Stimulated activated CD8-positive, alpha-beta memory T cell treated with anti-CD3 and anti-CD28 coated beads, Interleukin-7, amount 100 ng/mL, for 1 hour (primary cell): ENCODE results near the gene LDLRAD4.
"Not testable (repeated sequence)": the region's sequence is repeated elsewhere in the genome, so short reads cannot be mapped to it uniquely, and the experiment has no call there.

Experiments used
- DNase-seq, 2 donors: peaks; one replicate each; pipeline ENCODE4 v3.0.0-alpha.2; 2020; ENCODE audit warnings: low read depth in 2 of 2

The LDLRAD4 gene

GRCh38 chr18:13661779-13662256 is 443.3 kb downstream of the LDLRAD4 start:
- DNase-seq: no peak

DNA sequence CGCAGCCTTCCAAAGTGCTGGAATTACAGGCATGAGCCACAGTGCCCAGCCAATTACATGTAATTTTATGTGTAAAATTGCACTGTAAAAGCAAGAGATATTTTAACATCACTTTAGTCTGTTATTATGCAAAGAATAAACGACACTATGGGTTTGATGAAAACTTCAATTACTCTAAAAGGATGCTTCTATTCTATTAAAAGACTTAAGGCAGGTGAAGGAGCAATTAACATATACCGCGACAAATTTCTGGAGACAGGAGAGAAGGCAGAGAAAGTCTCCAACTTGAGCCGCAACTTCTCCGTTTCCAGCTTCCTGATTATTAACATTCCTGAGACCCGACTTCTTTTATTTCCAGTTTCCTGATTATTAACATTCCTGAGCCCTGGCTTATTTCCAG is 454.1 kb downstream of the LDLRAD4 start:
- no peak for DNase-seq

- no peak for DNase-seq
Measured at GRCh38 chr18:13676471-13676870, 457.9 kb downstream of the LDLRAD4 start.

GRCh38 chr18:13677350-13677749 is 458.8 kb downstream of the LDLRAD4 start:
- not testable (repeated sequence) for DNase-seq

- no peak for DNase-seq
Measured at GRCh38 chr18:13680612-13681011, 462.1 kb downstream of the LDLRAD4 start.

GRCh38 chr18:13681701-13682100 is 463.1 kb downstream of the LDLRAD4 start:
- DNase-seq: no peak

- no peak for DNase-seq
Measured at GRCh38 chr18:13684546-13684945, 466.0 kb downstream of the LDLRAD4 start.

GRCh38 chr18:13688191-13689136 is 469.9 kb downstream of the LDLRAD4 start:
- no peak for DNase-seq

- not testable (repeated sequence) for DNase-seq
Measured at GRCh38 chr18:13690060-13690459, 471.5 kb downstream of the LDLRAD4 start.

DNA sequence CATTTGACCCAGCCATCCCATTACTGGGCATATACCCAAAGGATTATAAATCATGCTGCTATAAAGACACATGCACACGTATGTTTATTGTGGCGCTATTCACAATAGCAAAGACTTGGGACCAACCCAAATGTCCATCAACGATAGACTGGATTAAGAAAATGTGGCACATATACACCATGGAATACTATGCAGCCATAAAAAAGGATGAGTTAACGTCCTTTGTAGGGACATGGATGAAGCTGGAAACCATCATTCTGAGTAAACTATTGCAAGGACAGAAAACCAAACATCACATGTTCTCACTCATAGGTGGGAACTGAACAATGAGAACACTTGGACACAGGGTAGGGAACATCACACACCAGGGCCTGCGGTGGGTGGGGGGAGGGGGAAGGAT is 476.8 kb downstream of the LDLRAD4 start:
- not testable (repeated sequence) for DNase-seq

DNA sequence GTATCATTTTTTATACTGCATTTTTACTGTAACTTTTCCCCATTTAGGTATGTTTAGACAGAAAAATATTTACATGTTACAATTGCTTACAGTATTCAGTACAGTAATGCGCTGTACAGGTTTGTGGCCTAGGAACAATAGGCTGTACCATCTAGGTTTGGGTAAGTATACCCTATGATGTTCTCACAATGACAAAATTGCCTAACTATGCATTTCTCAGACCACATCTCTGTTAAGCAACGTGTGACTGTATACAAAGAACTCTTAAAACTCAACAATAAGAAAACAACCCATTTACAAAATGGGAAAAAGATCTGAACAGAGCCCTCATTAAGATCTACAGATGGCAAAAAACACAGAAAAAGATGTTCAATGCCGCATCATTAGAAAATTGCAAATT is 478.4 kb downstream of the LDLRAD4 start:
- DNase-seq: no peak

- DNase-seq: no peak
Measured at GRCh38 chr18:13700153-13700552, 481.6 kb downstream of the LDLRAD4 start.
